HG02938 (cell line): Measurements from ENCODE around the gene CLTC.

ENCODE experiments used
- ATAC-seq: cut with Tn5 transposase; IDR thresholded peaks from one replicate; pipeline ENCODE4 v1.9.1; 2021; ENCODE audit warnings: mild to moderate bottlenecking, moderate library complexity; ENCODE audit not compliant: unreplicated experiment

CLTC gene

GRCh38 chr17:59678918-59679317 lies 59.2 kb downstream of the CLTC start:
- ATAC-seq: no peak

DNA sequence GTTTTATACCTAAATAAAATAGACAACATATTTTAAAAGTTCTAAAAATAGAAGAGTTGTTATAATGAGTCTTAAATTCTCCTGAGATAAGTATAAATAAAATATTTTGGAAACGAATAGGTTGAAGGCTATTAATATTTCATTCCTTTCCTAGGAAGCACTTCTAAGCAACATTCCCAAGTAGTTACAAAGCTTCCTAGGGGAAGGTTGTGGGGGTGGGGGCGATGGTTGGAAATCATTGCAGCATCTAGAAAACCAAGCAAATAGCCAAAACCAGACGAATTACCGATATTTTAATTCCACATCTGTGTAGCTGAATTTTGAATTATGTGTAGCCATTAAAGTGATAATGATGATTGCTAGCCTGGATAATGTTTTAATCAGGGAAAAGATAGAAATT lies 60.6 kb downstream of the CLTC start:
- ATAC-seq: no peak

DNA sequence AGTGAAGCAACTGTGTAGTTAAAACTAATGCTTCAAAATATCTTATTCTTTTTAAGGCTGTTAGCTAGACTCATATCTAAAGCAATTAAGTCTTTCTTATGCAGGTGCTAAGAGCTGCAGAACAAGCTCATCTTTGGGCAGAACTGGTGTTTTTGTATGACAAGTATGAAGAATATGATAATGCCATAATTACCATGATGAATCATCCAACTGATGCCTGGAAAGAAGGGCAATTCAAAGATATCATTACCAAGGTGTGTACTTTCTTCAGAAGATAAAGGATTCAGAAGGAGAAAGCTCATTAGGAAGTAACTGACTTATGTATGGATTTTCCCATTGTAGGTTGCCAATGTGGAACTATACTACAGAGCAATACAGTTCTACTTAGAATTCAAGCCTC lies 63.6 kb downstream of the CLTC start:
- no peak for ATAC-seq

GRCh38 chr17:59684967-59685366 lies 65.3 kb downstream of the CLTC start:
- ATAC-seq: no peak

- no peak for ATAC-seq
Observed at GRCh38 chr17:59688008-59688407, 68.3 kb downstream of the CLTC start.

GRCh38 chr17:59688496-59688895 lies 68.8 kb downstream of the CLTC start:
- ATAC-seq: no peak

GRCh38 chr17:59693582-59693981 lies 73.9 kb downstream of the CLTC start:
- no peak for ATAC-seq

DNA sequence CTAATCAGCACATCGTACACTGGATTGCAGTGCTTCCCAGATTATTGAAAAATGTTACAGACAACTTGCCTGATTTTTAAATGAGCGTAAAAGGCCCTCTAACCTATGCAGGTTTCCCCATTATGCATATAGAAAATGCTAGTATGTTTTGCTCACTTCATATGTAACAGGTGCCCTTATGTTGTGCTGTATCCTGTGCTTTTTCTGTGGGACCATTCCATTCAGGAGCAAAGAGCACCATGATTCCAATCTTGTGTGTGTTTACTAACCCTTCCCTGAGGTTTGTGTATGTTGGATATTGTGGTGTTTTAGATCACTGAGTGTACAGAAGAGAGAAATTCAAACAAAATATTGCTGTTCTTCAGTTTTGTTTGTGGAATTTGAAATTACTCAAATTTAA lies 74.6 kb downstream of the CLTC start:
- no peak for ATAC-seq

DNA sequence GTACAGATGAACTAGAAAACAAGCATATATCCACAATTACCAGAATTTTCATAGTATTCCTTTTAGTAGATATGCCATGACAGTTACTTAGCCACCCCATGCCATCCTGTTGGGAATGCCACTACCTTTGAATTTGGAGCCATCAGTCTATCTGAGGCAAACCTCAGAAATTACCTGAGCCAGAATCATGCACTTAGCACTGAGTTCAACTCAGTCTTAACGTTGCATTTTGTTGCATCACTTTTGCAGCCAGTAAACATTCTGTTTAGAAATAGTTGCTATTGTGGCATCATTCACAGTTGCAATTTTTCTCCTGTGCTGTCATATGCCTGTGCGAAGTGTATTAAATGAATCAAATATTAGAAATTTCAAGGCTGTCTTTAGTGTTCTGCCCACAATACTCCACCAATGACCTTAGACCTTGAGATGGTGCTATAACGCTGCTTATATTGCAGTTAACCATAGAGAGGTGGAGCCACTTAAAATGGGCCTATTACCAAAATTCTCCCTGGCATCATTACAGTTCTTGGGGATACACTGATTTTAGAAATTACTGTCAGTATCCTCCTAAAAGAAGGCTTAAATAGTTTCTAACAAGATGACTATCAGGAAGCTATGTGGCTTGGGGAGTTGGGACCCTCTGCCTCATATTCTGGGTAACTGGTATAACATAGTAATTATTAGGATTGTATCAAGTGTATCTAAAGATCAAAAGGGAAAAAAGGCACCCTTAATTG lies 76.4 kb downstream of the CLTC start:
- no peak for ATAC-seq

GRCh38 chr17:59696682-59697277 lies 77.1 kb downstream of the CLTC start:
- ATAC-seq: no peak

GRCh38 chr17:59698143-59698542 lies 78.4 kb downstream of the CLTC start:
- no peak for ATAC-seq

DNA sequence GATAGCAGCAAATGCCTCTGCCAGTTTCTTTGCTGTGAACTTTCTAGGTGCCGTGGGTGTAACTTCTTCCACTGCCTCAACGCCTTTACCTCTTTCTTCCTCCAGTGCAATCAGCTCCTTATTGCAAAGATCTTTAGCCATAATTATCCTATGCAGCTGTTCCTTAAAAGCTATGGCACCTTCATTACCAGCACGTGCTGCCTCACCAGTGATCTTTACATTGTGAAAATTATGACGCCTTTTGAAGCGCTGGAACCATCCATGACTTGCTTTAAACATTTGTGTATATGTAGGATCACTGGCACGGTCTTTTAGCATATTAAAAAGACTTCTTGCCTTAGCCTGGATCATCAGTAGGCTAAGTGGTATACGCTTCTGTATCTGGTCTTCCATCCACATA lies 79.5 kb downstream of the CLTC start:
- ATAC-seq: no peak

- no peak for ATAC-seq
Observed at GRCh38 chr17:59699786-59700185, 80.1 kb downstream of the CLTC start.

GRCh38 chr17:59702304-59702703 lies 82.6 kb downstream of the CLTC start:
- no peak for ATAC-seq

DNA sequence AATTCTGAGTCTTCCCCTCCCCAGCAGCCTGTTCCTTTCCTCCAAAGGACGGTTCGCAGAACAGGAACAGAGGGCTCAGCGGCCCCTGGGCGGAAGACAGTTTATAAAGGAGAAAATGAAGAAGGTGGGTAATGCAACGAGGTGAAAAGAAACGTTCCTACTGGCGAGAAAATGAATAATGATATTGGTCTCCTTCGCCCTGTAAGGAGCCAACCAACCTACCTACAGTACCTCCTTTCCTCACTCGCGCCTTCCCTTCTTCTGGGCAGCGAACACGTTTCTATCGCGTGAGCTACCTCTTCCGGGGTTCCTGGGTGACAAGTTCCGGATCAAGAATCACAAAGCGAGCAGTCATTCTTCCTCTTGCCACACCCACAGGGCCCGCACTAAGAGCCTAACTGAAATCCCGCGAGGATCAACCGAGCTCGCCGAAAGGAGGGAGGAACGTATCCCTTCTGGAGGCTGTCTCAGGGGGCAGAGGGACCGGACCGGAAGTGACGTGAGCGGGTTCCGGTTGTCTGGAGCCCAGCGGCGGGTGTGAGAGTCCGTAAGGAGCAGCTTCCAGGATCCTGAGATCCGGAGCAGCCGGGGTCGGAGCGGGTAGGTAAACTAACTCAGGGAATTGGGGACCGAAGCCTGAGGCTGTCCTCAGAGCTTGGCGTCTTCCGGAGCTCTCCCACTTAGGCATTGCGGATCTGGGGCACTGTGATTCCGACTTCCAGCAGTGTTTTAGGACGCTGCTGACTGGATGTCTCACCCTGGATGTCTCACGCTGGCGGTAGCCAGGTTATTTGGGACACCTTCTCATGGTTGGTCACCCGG lies 87.7 kb downstream of the CLTC start, which contains the start of the genes PTRH2 and VMP1:
PTRH2 (minus strand) TSS at position 282 of the 822 bp plus-strand sequence. CDS start 9,452 bp downstream, outside the sequence.
VMP1 (plus strand) TSS at position 506 of the 822 bp plus-strand sequence. CDS start 23,793 bp downstream, outside the sequence.
- peak; percentile 95 for ATAC-seq

GRCh38 chr17:59707971-59708430 lies 88.3 kb downstream of the CLTC start:
- ATAC-seq: no peak

DNA sequence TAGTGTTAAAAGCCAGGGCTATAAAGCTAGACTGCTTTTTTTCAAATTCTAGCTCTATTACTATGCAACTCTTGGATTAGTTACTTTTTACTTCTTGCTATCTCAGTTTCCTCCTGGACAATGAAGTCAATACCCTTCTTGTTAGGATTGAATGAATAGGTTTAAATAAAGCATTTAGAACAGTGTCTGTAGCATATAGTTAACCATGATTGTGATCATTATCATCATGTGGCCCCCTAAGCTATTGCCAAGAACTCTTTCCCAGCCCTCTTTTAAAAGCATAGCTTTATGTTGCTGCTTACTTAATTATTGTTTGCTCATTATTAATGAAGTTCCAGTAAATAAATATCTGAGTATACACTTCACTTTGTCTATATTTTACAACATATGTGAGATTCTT lies 92.2 kb downstream of the CLTC start:
- ATAC-seq: no peak

DNA sequence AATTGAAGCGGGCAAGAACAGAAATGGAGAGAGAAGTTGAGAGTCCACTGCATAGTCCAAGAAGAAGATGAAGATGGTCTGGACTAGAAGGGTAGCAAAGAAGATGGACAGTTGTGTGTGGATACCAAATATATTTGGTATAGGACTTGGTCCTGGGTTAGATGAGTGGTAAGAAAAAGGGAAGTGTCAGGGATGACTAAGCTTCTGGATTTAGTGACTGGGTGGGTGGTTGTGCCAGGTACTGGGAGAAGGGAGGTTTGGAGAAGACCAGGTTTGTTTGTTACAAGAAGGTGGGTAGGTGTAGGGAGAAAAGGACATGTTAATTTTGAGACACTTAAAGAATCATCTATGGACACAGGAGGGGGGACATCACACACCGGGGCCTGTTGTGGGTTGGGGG lies 93.2 kb downstream of the CLTC start:
- ATAC-seq: no peak

- ATAC-seq: no peak
Observed at GRCh38 chr17:59714255-59714654, 94.6 kb downstream of the CLTC start.

DNA sequence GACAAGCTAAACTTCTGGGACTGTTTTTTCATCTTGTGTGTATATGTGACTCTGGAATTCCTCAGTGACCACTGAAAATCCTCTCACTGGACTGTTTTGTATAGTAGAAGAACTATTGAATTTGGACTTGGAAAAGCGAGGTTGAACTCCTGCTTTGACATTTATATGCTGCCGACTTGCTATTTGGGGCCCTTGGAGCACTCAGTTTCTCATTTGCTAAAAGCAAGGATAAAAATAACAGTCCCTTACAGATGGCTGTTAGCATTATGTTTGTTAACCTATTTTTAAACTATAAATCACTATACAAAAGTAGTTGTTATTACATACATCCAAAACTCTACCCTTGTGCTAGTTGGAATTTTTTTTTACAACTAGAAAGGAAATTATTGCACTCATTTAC lies 96.7 kb downstream of the CLTC start:
- no peak for ATAC-seq

GRCh38 chr17:59719526-59719925 lies 99.8 kb downstream of the CLTC start:
- no peak for ATAC-seq

- ATAC-seq: no peak
Observed at GRCh38 chr17:59722623-59723022, 102.9 kb downstream of the CLTC start.
